H1 (cell line): ENCODE measurements around the gene TRIM59. TPM values are rescaled to one million over a fixed set of nuclear protein-coding genes. Genes with fewer than 3 reads are reported as not detected.

Source experiments
- CTCF ChIA-PET: fragments of 300-600 bp; sonication (Branson Sonifier 250); formaldehyde crosslinking; loops from one replicate; lab custom pipeline; 2021; ENCODE audit not compliant: partially characterized antibody; lab: Charles Lee
- POLR2A ChIA-PET: fragments of 300-600 bp; sonication (Branson Sonifier 250); formaldehyde crosslinking; loops from one replicate; lab custom pipeline; 2021; ENCODE audit warnings: inconsistent platforms; ENCODE audit not compliant: partially characterized antibody; lab: Charles Lee
- DNase-seq, 2 experiments: peaks; one replicate each; pipeline versions ENCODE4 v3.0.0 to v3.0.0-alpha.2; 2010 to 2022; ENCODE audit warnings: low spot score in 2 of 2, low read depth in 1 of 2, mixed read lengths in 1 of 2
- FAIRE-seq: peaks from 2 replicates; lab custom pipeline; 2011; peaks lifted over from hg19 to GRCh38; lab: Jason Lieb, UNC
- H2AFZ ChIP-seq: 2 replicates; pipeline ENCODE4 v1.8.1; 2012; ENCODE audit warnings: low read length, inconsistent platforms
- H2AK5ac ChIP-seq: 2 replicates; pipeline ENCODE4 v1.6.1; 2013; ENCODE audit warnings: low read depth, low read length
- H2BK120ac ChIP-seq: replicated peaks from 2 replicates; pipeline ENCODE3; 2013; ENCODE audit warnings: low read depth, low read length, inconsistent platforms
- H2BK12ac ChIP-seq: 2 replicates; pipeline ENCODE4 v1.6.1; 2013; ENCODE audit warnings: low read depth, low read length
- H2BK15ac ChIP-seq: 2 replicates; pipeline ENCODE4 v1.6.1; 2013; ENCODE audit warnings: low read length
- H2BK20ac ChIP-seq: 2 replicates; pipeline ENCODE4 v1.6.1; 2013; ENCODE audit warnings: low read length
- H2BK5ac ChIP-seq: 2 replicates; pipeline ENCODE4 v1.6.1; 2013; ENCODE audit warnings: low read depth, low read length
- H3K14ac ChIP-seq: 2 replicates; pipeline ENCODE4 v1.6.1; 2013; ENCODE audit warnings: inconsistent platforms; ENCODE audit not compliant: insufficient read length
- H3K18ac ChIP-seq: 2 replicates; pipeline ENCODE4 v1.6.1; 2013; ENCODE audit warnings: low read length; ENCODE audit errors: extremely low read depth
- H3K23ac ChIP-seq: 2 replicates; pipeline ENCODE4 v1.6.1; 2013; ENCODE audit warnings: inconsistent platforms; ENCODE audit not compliant: insufficient read length
- H3K23me2 ChIP-seq: 2 replicates; pipeline ENCODE4 v1.6.1; 2013; ENCODE audit warnings: low read depth, low read length
- H3K27ac ChIP-seq: 2 replicates; pipeline ENCODE4 v1.6.1; 2011; ENCODE audit warnings: low read depth, low read length, inconsistent platforms
- H3K27me3 ChIP-seq, 4 experiments: replicated peaks in 1 of 4; 1 replicate in 1 of 4; 2 replicates in 3 of 4; pipeline versions ENCODE4 v1.6.1 to v1.8.1; 2011 to 2013; ENCODE audit warnings: low read length in 3 of 4, mild to moderate bottlenecking in 3 of 4, inconsistent platforms in 2 of 4, mixed read lengths in 2 of 4, moderate library complexity in 1 of 4; ENCODE audit not compliant: control insufficient read depth in 3 of 4, insufficient read depth in 3 of 4; ENCODE audit errors: extremely low read depth in 1 of 4
- H3K36me3 ChIP-seq, 4 experiments: 2 replicates each; pipeline versions ENCODE4 v1.6.1 to v1.8.1; 2011 to 2013; ENCODE audit warnings: mild to moderate bottlenecking in 4 of 4, low read length in 3 of 4, moderate library complexity in 2 of 4, control low read depth in 1 of 4, inconsistent platforms in 1 of 4; ENCODE audit not compliant: insufficient read depth in 4 of 4, control insufficient read depth in 2 of 4
- H3K4ac ChIP-seq: replicated peaks from 2 replicates; pipeline ENCODE3; 2013; ENCODE audit warnings: low read length, low read depth, mixed read lengths, inconsistent platforms; ENCODE audit not compliant: insufficient read length
- H3K4me1 ChIP-seq, 4 experiments: replicated peaks in 1 of 4; 1 replicate in 1 of 4; 2 replicates in 3 of 4; pipeline versions ENCODE4 v1.6.1 to v1.8.1; 2011 to 2013; ENCODE audit warnings: low read length in 3 of 4, inconsistent platforms in 2 of 4, mixed read lengths in 1 of 4; ENCODE audit not compliant: insufficient read depth in 4 of 4, control insufficient read depth in 3 of 4
- H3K4me2 ChIP-seq, 2 experiments: 2 replicates each; pipeline versions ENCODE4 v1.6.1 to v1.8.1; 2011 to 2013; ENCODE audit warnings: low read depth in 2 of 2, low read length in 2 of 2, control low read depth in 1 of 2, inconsistent platforms in 1 of 2, mild to moderate bottlenecking in 1 of 2; ENCODE audit not compliant: insufficient read depth in 1 of 2
- H3K4me3 ChIP-seq, 4 experiments: fragments of 200-600, 300-600 bp in 1 of 4; sonication (generic), shearing (Covaris generic), sonication (Bioruptor Twin) in 1 of 4; 2 replicates each; pipeline versions ENCODE4 v1.5.1 to v1.8.1; 2011 to 2016; ENCODE audit warnings: low read length in 4 of 4, low read depth in 3 of 4, control low read depth in 2 of 4, inconsistent platforms in 2 of 4, mild to moderate bottlenecking in 2 of 4, mixed read lengths in 1 of 4, moderate library complexity in 1 of 4; ENCODE audit not compliant: insufficient read depth in 2 of 4; ENCODE audit errors: extremely low read depth in 1 of 4
- H3K56ac ChIP-seq: replicated peaks from 2 replicates; pipeline ENCODE3; 2013; ENCODE audit warnings: low read depth, mild to moderate bottlenecking, mixed read lengths, low read length, inconsistent platforms; ENCODE audit not compliant: insufficient read length
- H3K79me1 ChIP-seq: 2 replicates; pipeline ENCODE4 v1.6.1; 2013; ENCODE audit warnings: low read depth, low read length, control low read depth
- H3K79me2 ChIP-seq, 2 experiments: 2 replicates each; pipeline versions ENCODE4 v1.6.1 to v1.8.1; 2012 to 2013; ENCODE audit warnings: low read length in 2 of 2, mild to moderate bottlenecking in 2 of 2, inconsistent platforms in 1 of 2; ENCODE audit not compliant: insufficient read depth in 2 of 2, control insufficient read depth in 1 of 2
- H3K9ac ChIP-seq, 4 experiments: replicated peaks in 1 of 4; 1 replicate in 1 of 4; 2 replicates in 3 of 4; pipeline versions ENCODE4 v1.6.1 to v1.8.1; 2011 to 2013; ENCODE audit warnings: low read depth in 3 of 4, low read length in 3 of 4, control low read depth in 2 of 4, mild to moderate bottlenecking in 2 of 4, moderate library complexity in 2 of 4, inconsistent platforms in 1 of 4; ENCODE audit errors: extremely low read depth in 1 of 4
- H3K9me3 ChIP-seq, 2 experiments: 2 replicates each; pipeline versions ENCODE4 v1.6.1 to v1.8.1; 2012 to 2013; ENCODE audit warnings: mild to moderate bottlenecking in 2 of 2, moderate library complexity in 2 of 2, control low read depth in 1 of 2, inconsistent platforms in 1 of 2, low read depth in 1 of 2, low read length in 1 of 2, mixed read lengths in 1 of 2; ENCODE audit not compliant: insufficient read depth in 2 of 2
- H4K20me1 ChIP-seq, 2 experiments: replicated peaks in 1 of 2; 2 replicates each; pipeline versions ENCODE3 to v1.8.1; 2011 to 2013; ENCODE audit warnings: inconsistent platforms in 2 of 2, low read length in 2 of 2, mild to moderate bottlenecking in 1 of 2; ENCODE audit not compliant: insufficient read depth in 2 of 2, control insufficient read depth in 1 of 2
- H4K5ac ChIP-seq: 2 replicates; pipeline ENCODE4 v1.6.1; 2013; ENCODE audit warnings: low read length, low read depth, mixed read lengths, inconsistent platforms; ENCODE audit not compliant: insufficient read length
- H4K8ac ChIP-seq: 2 replicates; pipeline ENCODE4 v1.8.0; 2013; ENCODE audit warnings: mild to moderate bottlenecking, moderate library complexity, low read length, inconsistent platforms; ENCODE audit not compliant: insufficient read depth; ENCODE audit errors: extremely low read depth
- H4K91ac ChIP-seq: replicated peaks from 2 replicates; pipeline ENCODE3; 2013; ENCODE audit warnings: low read length, mixed read lengths, inconsistent platforms; ENCODE audit not compliant: insufficient read length
- TBP ChIP-seq: IDR thresholded peaks from 2 replicates; pipeline ENCODE4 v1.6.1; 2011; ENCODE audit warnings: low read depth, low read length, improper control_type of control experiment
- WGBS, 2 experiments: shearing (Covaris generic) in 1 of 2; methylation state at CpG; one replicate each; pipeline versions ENCODE4 v1.1.6 to v1.1.7; 2013 to 2015; ENCODE audit warnings: low lambda C conversion rate in 2 of 2, mixed read lengths in 2 of 2, inconsistent platforms in 1 of 2, low coverage in 1 of 2, missing lambda C conversion rate in 1 of 2; ENCODE audit not compliant: insufficient replicate concordance in 2 of 2, insufficient coverage in 1 of 2, insufficient read length in 1 of 2; ENCODE audit errors: extremely low coverage in 1 of 2, missing lambda C conversion rate in 1 of 2; 5-methylcytosine and 5-hydroxymethylcytosine counted together
- polyA plus RNA-seq, 7 experiments: library from polyadenylated mRNA; depleted of rRNA in 3 of 7; stranded (reverse) in 5 of 7; unstranded in 2 of 7; fragments of >200 nt in 5 of 7; fragments of 200-250 nt in 2 of 7; gene quantifications; 1 replicate in 5 of 7; 2 replicates in 1 of 7; 4 replicates in 1 of 7; pipeline versions ENCODE4 v1.2.1 to v1.2.3, GENCODE V29; 2011 to 2013; ENCODE audit warnings: missing spikeins in 2 of 7, mixed read lengths in 2 of 7
- total RNA-seq: library from RNA; stranded (reverse); fragmentation: NEBNext Ultra II Directional; extraction: Animal tissue kit (Norgen Biotek cat#: 25700); gene quantifications from 2 replicates; pipeline ENCODE4 v1.2.1, GENCODE V29; 2021

Gene TRIM59
- total and polyA plus RNA-seq, 2 of the 8 experiments (the other 6 are each of a cell fraction or from before 2014, with no cell fraction given) = 11.6 to 53.4 TPM

- WGBS, 2 experiments = 86% methylated on average over 1 of the region's 1 CpG; no CpG with 5 or more reads in 1 of the 2 experiments
- H3K4me3 ChIP-seq = no peak overlapping the region
- no peak overlapping the region for H2BK5ac ChIP-seq
- no peak overlapping the region for H4K5ac ChIP-seq
- H3K23me2 ChIP-seq = no peaks in the 10 kb centered on the region; the same call in 1 of the 2 replicates
- no peak overlapping the region for H3K27ac ChIP-seq
- no peak overlapping the region for H4K8ac ChIP-seq
- no peaks in the 10 kb centered on the region for H4K20me1 ChIP-seq
- no peak for TF ChIP-seq TBP
- TF ChIP-seq, all 59 proteins: peak for 0
- CTCF ChIA-PET = no interaction called here
- Histone ChIP-seq H3K79me1 (no peaks in the 10 kb centered on the region), H2BK15ac (no peak overlapping the region), H3K79me2 (no peaks in the 10 kb centered on the region), H3K27me3 (peaks cover 0 to 1% (median 0%) of the 10 kb centered on the region in 4 experiments; a peak in 1 of 7 replicates), H2BK12ac (no peak overlapping the region), H3K56ac (no peak overlapping the region), H3K4me1 (no peaks in the 10 kb centered on the region), H2AK5ac (no peak overlapping the region), H2BK20ac (no peak overlapping the region), H3K36me3 (peaks cover 0 to 24% (median 10%) of the 10 kb centered on the region in 4 experiments; a peak in 6 of 8 replicates), H2AFZ (no peak overlapping the region), H3K14ac (no peak overlapping the region), H3K18ac (no peak overlapping the region), H3K4me2 (no peak overlapping the region), H4K91ac (no peak overlapping the region), H3K9ac (no peak overlapping the region), H3K4ac (no peak overlapping the region), H2BK120ac (no peak overlapping the region), H3K9me3 (no peaks in the 10 kb centered on the region), H3K23ac (no peak overlapping the region)
- POLR2A ChIA-PET = interaction anchor here (0.8 to 2.4 kb wide), 4 partner anchors 9 to 47 kb away, joined by 3 to 9 read pairs (median 5); partner anchors contain the start of gene TRIM59
- FAIRE-seq = no peak
- no peak for DNase-seq
Measured at GRCh38 chr3:160498202-160498601, 48.6 kb upstream of the TRIM59 start.
